ENCODE data around the gene RETN.

DNA sequence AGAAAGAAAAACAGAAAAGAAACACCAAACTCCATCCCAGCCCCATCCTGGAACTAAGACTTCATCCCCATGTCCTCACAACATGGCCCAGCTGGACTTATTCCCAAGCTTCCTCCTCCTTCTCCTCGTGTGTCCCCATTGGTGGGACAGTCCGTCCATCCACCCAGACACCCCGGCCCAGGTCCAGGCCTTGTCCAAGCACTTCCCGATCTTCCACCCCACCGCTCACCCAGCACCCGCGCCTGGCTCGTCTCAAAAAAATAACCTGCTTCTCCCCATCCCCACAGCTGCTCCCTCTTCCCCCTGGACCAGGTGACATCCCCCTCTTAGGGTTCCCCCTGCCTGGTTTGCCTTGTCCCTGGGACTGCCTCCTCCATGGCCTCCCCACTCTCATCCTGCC lies 34.5 kb downstream of the RETN start:
- TF ChIP-seq, protein P1, sequence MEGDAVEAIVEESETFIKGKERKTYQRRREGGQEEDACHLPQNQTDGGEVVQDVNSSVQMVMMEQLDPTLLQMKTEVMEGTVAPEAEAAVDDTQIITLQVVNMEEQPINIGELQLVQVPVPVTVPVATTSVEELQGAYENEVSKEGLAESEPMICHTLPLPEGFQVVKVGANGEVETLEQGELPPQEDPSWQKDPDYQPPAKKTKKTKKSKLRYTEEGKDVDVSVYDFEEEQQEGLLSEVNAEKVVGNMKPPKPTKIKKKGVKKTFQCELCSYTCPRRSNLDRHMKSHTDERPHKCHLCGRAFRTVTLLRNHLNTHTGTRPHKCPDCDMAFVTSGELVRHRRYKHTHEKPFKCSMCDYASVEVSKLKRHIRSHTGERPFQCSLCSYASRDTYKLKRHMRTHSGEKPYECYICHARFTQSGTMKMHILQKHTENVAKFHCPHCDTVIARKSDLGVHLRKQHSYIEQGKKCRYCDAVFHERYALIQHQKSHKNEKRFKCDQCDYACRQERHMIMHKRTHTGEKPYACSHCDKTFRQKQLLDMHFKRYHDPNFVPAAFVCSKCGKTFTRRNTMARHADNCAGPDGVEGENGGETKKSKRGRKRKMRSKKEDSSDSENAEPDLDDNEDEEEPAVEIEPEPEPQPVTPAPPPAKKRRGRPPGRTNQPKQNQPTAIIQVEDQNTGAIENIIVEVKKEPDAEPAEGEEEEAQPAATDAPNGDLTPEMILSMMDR (IDR thresholded peaks at IDR 0.05): no peak
- TF ChIP-seq POLR2A (IDR thresholded peaks at IDR 0.05) (no peak), EP300 (IDR thresholded peaks at IDR 0.05) (no peak)

Data from tibial nerve (tissue), 4 donors.